CD4-positive, alpha-beta T cell treated with Interleukin-15 for 1 hour (primary cell): Measurements from ENCODE around the gene FCN3.

Experiments
- DNase-seq: peaks from one replicate; pipeline ENCODE4 v3.0.0-alpha.2; 2020

Gene FCN3

DNA sequence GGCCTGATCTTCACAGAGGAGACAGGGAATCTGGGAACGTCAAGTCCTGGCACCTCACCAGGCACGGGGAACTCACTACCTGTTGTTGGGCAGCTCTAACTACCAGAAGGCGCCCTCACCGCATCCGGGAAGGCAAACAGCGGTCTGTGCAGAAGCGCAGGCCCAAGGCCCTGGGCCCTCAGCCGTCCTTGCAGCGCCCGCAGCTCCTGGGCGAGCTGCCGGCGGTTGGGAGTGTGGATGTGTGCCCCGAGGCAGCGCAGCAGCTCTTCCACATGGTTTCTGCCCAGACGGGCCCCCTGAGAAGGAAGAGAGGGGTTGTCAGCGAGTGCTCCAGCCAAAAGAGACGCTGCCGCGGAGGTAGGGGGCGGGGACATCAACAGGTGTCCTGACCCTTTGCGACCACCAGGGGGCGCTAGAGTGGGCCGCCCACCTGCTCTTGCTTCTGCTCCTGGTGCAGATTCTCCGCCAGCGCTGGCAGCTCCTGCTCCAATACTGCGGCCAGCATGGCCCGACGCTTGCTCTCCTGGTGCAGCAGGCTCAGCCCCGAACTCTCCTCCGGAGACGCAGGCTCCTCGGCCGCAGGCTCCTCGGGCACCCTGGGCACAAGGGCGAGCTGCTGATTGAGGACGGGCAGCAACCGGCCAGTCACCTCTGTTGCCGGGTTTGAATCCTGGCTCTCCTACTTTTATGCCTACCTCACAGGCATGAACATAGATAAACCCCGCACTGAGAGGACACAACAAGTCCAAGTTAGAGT is 17.2 kb downstream of the FCN3 start:
- DNase-seq, result peak; percentile 83

DNA sequence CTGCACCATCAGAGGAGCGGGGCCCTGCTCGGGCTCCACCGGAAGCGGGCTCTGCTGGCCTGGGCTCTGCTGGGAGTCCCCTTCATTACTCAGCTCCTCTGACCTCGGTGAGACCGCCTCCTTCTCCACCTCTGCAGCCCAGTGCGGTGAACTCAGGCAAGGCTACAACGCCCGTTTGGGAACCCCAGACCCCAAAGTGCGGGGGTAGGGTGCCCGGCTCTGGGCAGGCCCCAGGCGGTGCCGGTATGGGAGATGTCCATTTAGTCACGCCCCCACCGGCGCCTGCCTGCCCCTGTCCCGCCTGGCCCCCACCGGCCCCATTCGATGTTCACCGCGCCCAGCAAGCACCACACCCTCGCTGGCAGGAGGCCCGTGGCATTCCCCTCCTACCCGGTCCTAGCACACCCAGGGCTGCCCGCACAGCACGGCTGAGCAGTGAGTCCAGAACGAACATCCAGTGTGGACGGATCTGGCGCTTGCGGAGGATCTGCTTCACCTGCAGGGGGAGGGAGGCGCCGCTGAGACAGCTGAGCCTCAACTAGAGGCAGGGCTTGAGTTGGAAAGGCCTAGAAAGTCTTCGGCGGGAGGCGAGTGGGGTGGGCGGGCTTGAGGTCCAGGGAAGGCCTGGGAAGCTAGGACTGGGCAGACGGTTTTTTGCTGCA is 17.9 kb downstream of the FCN3 start:
- DNase-seq, result peak; percentile 35

DNA sequence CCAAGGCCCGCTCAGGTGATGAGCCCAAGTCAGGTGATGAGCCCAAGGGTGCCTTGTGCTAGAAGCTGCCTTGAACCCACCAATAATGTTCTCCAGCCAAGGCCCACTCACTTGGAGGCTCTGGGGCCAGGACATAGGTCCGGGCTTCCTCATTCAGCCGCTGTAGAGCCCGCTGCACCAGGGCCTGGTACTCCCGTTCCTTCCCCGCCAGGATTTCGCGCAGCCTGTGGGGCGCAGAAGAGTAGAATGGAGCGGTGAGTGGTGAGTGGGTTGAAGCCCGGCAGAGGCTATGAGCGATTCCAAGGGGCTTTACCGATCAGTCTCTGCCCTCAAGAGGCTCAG is 18.4 kb downstream of the FCN3 start:
- no peak for DNase-seq

DNA sequence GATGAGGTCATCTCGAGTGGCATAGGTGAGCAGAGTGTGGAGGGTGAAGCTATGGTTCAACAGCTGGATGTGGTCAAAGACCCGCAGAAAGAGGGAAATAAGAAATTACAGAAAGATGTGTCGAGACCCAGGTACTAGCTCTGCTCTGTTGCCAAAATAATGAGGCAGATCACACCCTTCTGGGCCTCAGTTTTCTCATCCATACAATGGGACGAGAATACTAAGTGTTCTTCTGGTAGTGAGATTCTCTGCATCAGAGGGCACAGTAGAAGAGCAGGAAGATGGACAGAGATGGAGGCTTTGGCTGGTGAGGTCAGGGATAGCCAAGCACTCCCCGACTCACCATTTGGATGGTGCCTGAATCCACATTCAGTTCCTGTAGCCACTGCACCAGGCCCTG is 18.9 kb downstream of the FCN3 start:
- no peak for DNase-seq

DNA sequence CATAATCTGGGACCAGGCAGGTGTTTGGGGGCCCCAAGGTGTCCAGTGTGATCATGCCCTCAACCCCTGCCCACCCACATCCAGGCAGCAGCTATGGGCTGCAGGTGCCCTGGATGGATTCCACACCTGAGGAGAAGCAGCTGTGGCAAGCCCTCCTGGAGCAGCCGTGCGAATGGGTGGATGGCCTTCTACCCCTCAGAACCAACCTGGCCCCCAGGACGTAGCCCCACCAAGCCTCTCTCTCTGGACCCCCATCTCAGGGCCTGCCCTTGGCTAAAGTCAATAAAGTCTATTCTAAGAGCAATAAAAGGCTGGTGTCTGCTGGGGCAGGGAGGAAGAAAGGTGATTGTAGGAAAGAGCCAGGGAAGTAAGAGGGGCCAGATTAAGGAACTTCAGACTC is 21.0 kb downstream of the FCN3 start:
- no peak for DNase-seq

DNA sequence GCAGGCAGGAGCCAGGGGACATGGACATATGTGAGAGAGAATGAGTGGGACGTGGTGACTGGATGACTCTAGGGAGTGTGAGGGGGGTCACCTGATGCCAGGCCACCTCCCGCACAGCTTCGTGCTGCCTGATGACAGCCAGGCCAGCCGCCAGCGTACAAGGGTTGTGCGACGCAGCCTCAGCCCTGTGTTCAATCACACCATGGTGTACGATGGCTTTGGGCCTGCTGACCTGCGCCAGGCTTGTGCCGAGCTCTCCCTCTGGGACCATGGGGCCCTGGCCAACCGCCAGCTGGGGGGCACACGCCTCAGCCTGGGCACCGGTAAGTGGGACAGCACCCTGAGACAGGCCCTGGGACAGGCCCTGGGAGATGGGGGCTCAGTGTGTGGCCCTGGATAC is 21.5 kb downstream of the FCN3 start:
- DNase-seq, result no peak

DNA sequence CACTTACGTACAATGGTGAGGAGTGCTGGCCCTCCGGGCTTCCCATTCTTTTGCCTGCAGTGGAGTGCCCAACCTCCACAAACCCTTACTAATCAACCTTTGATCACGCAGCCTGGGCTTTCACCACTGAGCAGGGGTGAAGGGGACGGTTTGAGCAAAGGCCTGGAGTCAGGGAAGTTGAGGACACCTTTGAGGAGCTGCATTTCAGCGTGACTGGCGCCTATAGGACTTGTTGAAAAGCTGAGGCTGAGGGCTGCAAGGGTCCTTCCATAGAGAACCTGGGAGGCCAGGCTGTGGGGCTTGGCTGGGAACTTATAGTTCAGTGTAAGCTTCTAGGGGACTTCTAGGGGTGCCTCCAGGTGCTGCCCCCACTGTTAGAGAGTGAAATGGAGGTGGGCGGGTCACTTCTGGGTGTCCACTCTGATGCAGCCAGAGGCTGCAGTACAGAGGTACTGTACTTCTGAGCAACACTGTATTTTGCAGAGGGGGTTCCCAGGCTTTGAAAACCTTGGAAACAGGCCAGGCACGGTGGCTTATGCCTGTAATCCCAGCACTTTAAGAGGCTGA is 23.0 kb downstream of the FCN3 start:
- no peak for DNase-seq

DNA sequence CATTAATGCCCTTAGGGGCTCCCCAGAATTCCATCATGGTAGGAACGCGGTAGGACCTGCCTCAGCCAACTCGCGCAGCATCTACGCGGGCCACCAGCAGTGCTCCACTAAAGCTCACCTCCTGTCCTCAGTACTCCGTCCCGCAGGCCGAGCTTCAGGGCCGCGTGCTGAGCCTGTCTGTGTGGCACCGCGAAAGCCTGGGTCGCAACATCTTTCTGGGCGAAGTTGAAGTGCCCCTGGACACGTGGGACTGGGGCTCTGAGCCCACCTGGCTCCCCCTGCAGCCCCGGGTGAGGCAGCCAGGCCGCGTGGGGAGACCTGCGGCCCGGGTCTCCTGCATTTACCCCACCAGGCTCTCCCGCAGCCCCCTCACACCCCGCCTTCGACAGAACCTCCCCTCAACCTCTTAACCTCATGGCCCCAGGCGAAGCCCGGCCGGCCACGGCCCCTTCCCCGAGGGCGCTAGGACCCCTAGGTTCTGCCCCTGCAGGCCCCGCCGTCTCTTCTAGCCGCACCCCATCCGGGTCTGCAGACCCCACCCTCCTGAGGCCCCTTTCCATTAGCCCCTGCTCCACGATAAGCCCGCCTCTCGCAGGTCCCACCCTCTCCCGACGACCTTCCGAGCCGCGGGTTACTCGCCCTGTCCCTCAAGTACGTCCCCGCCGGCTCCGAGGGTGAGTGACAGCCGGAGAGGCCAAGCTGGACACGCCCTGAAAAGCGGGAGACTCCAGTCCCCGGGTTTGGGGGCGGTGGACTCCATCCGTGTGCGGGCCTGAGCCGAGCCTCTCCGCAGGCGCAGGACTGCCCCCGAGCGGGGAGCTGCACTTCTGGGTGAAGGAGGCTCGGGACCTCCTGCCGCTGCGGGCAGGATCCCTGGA is 23.7 kb downstream of the FCN3 start:
- no peak for DNase-seq

DNA sequence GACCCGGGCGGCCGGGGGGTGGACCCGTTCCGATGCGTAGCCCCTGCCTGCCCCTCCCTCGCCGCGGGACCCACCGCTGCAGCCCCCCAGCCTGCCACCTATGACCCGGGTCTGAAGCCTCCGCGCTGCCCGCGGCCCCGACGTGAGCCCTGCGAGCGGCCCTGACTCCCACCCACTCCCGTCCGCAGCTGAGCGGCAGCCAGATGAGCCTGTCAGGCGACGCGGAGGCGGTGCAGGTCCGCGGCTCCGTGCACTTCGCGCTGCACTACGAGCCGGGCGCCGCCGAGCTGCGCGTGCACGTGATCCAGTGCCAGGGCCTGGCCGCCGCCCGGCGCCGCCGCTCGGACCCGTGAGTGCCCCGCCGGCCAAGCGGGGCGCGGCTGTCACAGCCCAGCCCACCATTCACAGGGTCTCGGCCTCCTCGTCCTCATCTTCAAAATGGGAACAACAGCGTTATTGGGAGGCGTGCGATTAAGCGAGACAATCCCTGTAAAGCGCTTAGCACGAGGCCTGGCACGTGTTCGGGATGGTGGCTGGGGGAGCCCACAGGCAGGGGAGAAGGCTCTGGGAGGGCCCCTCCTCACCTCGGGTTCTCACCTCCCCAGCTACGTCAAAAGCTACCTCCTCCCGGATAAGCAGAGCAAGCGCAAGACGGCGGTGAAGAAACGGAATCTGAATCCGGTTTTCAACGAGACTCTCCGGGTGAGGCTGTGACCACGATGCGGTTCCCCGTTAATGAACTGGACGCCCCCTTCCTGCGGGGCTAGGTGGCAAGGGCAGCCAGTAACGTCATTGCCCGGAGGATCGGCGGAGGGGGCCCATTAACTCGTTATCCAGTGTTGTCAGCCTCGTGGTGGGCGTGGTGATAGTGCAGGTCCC is 24.6 kb downstream of the FCN3 start:
- DNase-seq, result no peak

DNA sequence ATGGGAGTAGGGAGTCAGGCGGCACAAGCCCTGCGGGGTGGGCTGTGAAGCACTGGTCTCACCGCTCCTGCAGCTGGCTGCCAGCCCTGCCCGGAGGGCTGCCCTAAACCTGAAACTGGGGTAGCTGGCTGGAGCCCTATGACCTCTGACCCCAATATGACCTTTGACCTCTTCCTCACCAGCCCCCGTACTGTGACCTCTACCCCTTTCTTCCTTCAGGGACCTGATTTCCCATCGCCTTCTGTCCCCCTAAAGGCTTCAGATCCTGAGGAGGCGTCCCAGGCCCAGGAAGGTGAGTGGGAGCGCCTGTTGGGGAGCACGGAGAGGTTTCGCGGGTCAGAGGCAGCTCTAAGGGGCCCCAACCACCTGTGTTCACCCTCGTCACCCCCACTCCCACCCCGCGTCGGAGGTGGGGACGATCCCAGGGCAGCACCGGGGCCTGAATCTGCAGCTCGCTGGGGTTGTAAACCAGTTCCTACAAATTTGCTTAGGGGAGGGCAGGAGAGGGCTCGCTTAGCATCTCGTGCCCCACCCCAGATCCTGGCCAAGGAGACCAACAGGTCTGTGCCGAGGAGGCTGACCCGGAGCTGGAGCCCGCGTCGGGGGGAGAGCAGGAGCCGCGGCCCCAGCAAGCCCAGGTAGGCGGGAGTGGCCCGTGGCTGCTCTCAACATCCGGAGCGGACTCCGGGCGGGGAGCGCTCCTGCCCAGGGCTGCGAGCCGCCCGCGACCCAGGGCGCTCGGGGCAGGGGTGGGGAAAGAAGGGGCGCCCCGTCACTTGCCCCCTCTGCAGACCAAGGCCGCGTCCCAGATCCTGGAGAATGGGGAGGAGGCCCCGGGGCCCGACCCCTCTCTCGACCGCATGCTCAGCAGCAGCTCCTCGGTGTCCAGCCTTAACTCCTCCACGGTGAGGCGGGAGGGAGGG is 25.5 kb downstream of the FCN3 start:
- no peak for DNase-seq

DNA sequence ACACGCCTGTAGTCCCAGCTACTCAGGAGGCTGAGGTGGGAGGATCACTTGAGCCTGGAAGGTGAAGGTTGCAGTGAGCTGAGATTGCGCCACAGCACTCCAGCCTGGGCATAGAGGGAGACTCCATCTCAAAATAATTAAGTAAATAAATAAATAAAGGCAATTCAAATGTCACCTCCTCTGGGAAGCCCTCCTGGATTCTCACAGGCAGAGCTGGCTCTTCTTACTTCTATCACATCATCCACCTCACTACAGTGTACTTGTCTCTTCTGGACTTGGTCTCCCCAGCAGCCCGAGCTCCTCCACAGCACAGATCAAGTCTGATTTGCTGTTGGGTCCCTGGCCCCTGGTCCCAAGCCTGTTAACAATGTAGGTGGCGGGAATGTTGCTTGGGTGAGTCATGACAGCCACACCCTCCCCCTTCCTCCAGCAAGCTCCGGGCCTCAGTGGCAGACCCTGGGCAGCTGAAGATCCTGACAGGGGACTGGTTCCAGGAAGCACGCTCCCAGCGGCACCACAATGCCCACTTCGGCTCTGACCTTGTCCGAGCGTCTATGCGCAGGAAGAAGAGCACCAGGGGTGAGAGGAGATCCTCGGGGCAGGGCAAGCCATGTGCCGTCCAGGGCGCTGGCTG is 27.5 kb downstream of the FCN3 start:
- DNase-seq, result no peak

DNA sequence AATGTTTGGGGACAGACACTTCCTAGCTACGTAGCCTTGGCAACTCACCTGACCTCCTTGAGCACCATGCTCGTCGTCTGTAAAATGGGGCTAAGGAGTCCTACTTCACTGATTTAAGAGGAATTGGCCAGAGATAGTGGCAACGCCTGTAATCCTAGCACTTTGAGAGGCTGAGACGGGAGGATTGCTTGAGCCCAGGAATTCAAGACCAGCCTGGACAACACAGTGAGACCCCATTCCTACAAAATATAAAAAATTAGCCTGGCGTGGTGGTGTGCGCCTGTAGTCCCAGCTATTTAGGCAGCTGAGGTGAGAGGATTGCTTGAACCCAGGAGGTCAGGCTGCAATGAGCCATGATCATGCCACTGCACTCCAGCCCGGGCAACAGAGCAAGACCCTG is 28.3 kb downstream of the FCN3 start:
- no peak for DNase-seq

DNA sequence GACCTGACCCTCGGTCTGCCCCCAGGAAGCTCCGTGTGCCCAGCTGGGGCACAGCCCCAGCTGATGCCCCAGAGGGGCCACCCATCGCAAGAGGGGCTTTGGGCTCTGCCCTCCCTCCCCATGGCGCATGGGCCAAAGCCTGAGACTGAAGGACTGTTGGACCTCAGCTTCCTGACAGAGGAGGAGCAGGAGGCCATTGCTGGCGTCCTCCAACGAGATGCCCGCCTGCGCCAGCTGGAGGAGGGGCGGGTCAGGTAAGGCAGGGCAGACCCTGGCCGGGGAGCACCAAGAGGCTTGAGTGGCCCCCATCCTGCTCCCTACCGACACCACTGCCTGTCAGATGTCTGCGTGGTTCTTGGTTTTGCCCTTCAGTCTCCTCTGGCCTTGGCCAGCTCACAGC is 29.4 kb downstream of the FCN3 start:
- no peak for DNase-seq

DNA sequence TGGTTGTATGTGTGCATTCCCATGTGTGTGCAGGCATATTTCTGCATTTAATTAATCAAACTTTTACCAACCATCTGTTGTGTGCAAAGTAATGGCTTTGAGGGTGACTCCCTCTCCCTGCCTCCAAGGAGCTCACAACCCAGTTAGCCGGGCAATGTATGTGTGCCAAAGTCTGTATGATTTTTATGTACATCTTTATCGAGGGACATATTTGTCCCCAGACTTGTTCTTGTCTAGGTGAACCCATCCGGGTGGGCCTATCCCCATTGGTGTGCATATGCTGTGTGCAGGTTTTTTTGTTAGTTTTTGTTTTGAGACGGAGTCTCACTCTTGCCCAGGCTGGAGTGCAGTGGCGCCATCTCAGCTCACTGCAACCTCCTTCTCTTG is 31.0 kb downstream of the FCN3 start:
- DNase-seq, result no peak

DNA sequence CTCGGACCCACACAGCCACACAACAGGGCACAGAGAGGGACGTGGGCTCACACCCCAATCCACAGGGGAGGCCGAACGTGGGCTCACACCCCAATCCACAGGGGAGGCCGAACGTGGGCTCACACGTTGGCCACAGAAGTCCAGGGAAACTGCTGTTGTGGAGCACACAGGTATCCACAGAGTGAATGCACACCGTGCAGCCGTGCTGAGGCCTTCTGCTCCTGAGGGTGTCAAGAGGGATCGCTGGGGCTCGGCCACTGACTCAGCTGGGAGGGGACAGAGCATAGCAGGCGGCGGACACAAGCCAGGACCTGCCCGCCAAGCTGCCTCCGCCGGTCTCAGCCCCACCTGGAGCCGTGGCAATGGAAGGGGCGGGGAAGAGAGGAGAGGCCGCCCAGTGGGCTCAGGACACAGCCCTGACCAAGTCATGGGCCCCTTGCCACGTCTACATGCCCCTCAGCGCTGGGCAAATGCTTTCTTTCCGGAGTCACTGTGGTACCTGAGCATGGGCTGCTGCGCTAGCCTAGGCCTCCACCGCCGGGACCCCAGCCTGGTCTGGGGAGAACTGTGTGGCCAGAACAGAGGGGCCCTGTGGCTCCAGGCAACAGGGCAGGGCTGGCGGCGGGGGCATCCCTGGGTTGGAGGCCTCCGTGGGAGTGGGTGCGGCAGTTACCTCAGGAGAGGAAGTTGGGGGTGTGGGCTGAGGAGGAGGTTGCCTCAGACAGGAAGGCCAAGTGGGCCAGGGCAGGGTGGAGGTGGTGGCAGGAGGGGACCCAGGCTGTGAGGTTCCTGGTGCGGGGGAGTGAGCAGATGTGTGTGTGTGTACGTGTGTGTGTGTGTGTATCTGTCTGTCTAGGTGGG is 31.6 kb downstream of the FCN3 start:
- DNase-seq, result peak; percentile 85

DNA sequence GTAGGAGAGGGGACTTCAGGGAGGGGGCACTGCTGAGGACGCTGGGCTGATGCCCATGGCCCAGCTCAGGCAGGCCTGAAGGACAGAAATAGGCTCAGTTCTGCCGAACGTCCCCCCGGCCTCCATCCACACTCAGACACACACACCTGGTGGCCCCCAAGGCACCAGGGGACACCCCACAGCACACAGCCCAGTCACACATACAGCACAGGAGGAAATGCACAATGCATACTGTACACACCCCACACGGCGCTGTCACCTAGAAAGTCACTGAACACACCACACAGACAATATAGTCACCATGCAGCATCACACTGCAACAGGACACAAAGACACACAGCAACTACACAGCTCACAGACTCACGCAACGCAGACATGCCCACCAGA is 32.2 kb downstream of the FCN3 start:
- no peak for DNase-seq

DNA sequence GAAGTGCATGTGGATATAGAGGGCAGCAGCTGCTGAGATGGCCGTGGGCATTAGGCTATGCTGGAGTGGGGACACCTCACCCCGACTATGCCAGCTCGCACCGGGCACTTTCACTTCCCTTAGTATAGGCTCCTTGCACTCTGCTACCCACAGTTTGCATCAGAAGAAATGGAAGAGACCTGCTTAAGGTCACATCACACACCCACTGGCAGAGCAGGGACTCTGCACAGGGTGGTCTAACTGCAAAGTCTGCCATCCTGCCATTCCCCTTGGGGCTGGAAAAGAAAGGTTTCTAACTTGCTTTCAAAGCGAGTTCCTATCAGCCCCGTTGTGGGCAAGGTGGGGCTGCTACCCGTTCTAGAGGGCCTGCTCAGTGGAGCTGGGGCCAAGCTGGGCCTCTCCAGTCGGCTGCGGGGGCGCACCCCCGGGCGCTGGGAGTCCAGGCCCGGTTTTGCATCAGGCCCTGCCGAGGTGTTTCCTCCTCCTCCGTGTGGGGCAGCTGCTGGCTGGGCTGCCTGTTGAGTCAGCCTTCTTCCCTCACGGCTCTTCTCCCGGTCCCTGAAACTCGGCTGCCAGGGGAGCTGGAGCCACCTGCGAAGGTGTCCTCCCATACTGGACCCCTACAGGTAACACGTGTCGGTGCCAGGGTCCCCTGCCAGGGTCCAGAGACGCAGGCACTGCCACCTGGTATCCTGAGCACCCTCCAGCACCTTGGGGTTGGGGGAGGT is 32.9 kb downstream of the FCN3 start, which contains the start of gene SYTL1:
TSS of gene SYTL1 (plus strand) at position 498 of the 728 bp plus-strand sequence. CDS start 3,313 bp downstream, outside the sequence.
- peak; percentile 63 for DNase-seq

DNA sequence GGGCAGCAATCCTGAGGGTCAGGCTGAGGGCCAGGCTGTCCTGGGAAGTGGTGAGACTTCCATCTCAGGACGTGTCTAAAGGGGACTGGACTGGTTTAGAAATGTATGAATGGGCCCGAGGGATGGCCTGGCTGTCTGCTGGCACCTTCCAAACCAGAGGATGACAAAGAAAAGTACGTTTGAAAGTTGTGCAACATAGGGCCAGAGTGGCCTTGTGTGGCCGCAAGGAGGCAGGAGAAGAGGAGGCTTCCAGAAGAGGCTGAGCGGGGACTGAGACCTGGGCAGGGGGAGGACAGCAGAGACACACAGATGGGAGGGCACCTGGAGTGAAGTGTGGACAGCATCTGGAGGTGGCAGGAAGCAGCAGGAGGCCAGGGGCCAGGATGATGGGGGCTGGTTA is 35.4 kb downstream of the FCN3 start:
- no peak for DNase-seq

DNA sequence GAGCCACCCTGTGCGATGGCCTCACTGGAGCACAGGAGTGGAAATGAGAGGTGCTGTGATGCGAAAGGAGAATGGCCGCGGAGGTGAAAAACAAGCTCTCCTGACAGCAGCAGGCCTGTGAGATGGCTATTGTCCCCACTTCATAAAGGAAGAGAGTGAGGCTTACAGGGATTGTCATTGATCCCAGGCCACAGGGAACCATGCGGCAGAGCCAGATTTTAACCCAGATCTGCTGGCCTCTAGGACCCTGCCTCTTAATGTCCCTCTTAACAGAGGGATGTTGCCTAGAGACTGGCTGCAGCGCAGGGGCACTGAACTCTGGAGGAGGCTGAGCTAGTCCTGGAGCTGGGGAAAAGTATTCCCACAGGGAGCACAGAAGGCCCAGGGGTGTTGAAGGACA is 35.9 kb downstream of the FCN3 start:
- DNase-seq, result no peak
